Loucy (cell line): ENCODE measurements around the gene SEMA6A.

Source experiments
- H2AFZ ChIP-seq: fragments of 200-600 bp; sonication (generic); 2 replicates; pipeline ENCODE4 v1.6.0; 2016; ENCODE audit warnings: antibody characterized with exemption, mild to moderate bottlenecking, low read length, moderate library complexity
- H3F3A ChIP-seq: fragments of 200-600 bp; 2 replicates; pipeline ENCODE4 v1.6.0; 2016; ENCODE audit warnings: antibody characterized with exemption, low read depth, mild to moderate bottlenecking
- H3K27me3 ChIP-seq: fragments of 200-600 bp; sonication (generic); 2 replicates; pipeline ENCODE4 v1.6.1; 2014; ENCODE audit warnings: low read length, mild to moderate bottlenecking; ENCODE audit not compliant: insufficient read depth, poor library complexity, severe bottlenecking
- H3K36me3 ChIP-seq: fragments of 200-600 bp; sonication (generic); 2 replicates; pipeline ENCODE4 v1.6.1; 2016; ENCODE audit warnings: low read length; ENCODE audit not compliant: insufficient read depth
- H3K4me1 ChIP-seq: fragments of 200-600 bp; sonication (generic); 2 replicates; pipeline ENCODE4 v1.5.1; 2014; ENCODE audit warnings: low read length, mild to moderate bottlenecking; ENCODE audit not compliant: insufficient read depth, poor library complexity, severe bottlenecking
- H3K4me2 ChIP-seq: fragments of 200-600 bp; sonication (generic); 2 replicates; pipeline ENCODE4 v1.6.0; 2014; ENCODE audit warnings: antibody characterized with exemption, low read length, low read depth, mild to moderate bottlenecking; ENCODE audit not compliant: poor library complexity, severe bottlenecking
- H3K4me3 ChIP-seq: fragments of 200-600 bp; sonication (generic); 2 replicates; pipeline ENCODE4 v1.5.1; 2014; ENCODE audit warnings: low read length, mild to moderate bottlenecking, mixed read lengths; ENCODE audit not compliant: poor library complexity, severe bottlenecking
- H3K79me2 ChIP-seq: fragments of 200-600 bp; sonication (generic); 2 replicates; pipeline ENCODE4 v1.6.1; 2014; ENCODE audit warnings: low read length; ENCODE audit not compliant: insufficient read depth
- H3K9ac ChIP-seq: fragments of 200-600 bp; sonication (generic); 2 replicates; pipeline ENCODE4 v1.6.0; 2014; ENCODE audit warnings: mild to moderate bottlenecking, low read depth, low read length, moderate library complexity; ENCODE audit not compliant: poor library complexity, severe bottlenecking
- H3K9me2 ChIP-seq: fragments of 200-600 bp; sonication (generic); replicated peaks from 2 replicates; pipeline ENCODE4 v1.6.1; 2016; ENCODE audit warnings: low read depth, low read length, mixed read lengths
- H3K9me3 ChIP-seq: fragments of 200-600 bp; sonication (generic); 2 replicates; pipeline ENCODE4 v1.6.1; 2014; ENCODE audit warnings: mild to moderate bottlenecking, antibody characterized with exemption, low read length, low read depth; ENCODE audit not compliant: insufficient read depth
- H4K20me1 ChIP-seq: fragments of 200-600 bp; sonication (generic); 2 replicates; pipeline ENCODE4 v1.6.0; 2014; ENCODE audit warnings: antibody characterized with exemption, low read length, mild to moderate bottlenecking; ENCODE audit not compliant: insufficient read depth, poor library complexity, severe bottlenecking
- EZH2phosphoT487 ChIP-seq: fragments of 200-600 bp; IDR thresholded peaks from 2 replicates; pipeline ENCODE4 v1.6.1; 2018; ENCODE audit warnings: antibody characterized with exemption, mild to moderate bottlenecking, moderate library complexity, borderline replicate concordance
- TF ChIP-seq, protein P1 (sequence below): fragments of 200-600 bp; sonication (generic); conservative IDR thresholded peaks from 2 replicates; pipeline ENCODE4 v1.5.1; 2014; ENCODE audit warnings: mild to moderate bottlenecking, antibody characterized with exemption, low read length

The SEMA6A gene

DNA sequence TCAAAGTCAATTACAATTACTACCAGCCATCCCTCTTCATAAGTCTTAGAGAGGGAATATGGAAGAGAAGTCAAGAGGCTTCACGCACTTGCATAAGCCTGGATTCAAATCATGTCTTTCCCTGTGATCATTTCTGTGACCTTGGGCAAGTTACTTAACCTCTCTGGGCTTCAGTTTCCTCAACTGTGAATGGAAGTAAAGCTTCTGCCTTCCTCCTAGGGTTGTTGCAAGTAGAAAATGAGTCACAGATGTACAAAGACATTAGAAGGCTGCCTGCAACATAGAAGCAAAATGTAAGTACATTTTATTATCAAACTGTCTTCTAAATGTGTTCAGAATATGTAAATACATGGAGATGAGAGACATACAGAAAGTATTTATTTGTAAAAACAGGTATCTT lies 42.3 kb upstream of the SEMA6A start:
- H3K79me2 ChIP-seq: no peaks in the 10 kb centered on the region
- no peaks in the 10 kb centered on the region for H3F3A ChIP-seq
- TF ChIP-seq, protein P1, sequence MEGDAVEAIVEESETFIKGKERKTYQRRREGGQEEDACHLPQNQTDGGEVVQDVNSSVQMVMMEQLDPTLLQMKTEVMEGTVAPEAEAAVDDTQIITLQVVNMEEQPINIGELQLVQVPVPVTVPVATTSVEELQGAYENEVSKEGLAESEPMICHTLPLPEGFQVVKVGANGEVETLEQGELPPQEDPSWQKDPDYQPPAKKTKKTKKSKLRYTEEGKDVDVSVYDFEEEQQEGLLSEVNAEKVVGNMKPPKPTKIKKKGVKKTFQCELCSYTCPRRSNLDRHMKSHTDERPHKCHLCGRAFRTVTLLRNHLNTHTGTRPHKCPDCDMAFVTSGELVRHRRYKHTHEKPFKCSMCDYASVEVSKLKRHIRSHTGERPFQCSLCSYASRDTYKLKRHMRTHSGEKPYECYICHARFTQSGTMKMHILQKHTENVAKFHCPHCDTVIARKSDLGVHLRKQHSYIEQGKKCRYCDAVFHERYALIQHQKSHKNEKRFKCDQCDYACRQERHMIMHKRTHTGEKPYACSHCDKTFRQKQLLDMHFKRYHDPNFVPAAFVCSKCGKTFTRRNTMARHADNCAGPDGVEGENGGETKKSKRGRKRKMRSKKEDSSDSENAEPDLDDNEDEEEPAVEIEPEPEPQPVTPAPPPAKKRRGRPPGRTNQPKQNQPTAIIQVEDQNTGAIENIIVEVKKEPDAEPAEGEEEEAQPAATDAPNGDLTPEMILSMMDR: no peak
- no peak for TF ChIP-seq EZH2phosphoT487
- no peaks in the 10 kb centered on the region for H3K27me3 ChIP-seq
- H3K9me2 ChIP-seq: no peaks in the 10 kb centered on the region
- no peak overlapping the region for H3K4me3 ChIP-seq
- H3K4me2 ChIP-seq: no peak overlapping the region
- no peaks in the 10 kb centered on the region for H3K4me1 ChIP-seq
- no peaks in the 10 kb centered on the region for H4K20me1 ChIP-seq
- H2AFZ ChIP-seq: no peak overlapping the region
- H3K36me3 ChIP-seq: no peaks in the 10 kb centered on the region
- H3K9ac ChIP-seq: no peak overlapping the region
- H3K9me3 ChIP-seq: no peaks in the 10 kb centered on the region

DNA sequence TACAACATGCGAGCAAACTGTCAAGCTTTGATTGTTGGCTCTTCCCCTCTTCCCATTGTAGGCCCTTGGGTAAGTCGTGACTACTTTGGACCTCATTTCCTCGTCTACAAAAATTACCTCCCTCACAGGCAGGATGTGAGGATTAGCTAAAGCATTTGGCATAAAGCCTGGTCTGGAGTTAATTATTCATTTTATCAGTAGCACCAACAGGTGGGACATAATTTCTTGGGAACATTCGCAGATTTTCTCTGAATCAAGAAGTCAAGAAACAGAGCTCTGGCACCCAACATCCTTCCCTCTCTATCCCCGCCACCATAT lies 39.9 kb upstream of the SEMA6A start:
- H3K4me3 ChIP-seq: no peak overlapping the region
- H3K4me2 ChIP-seq: no peak overlapping the region
- H3K79me2 ChIP-seq: no peaks in the 10 kb centered on the region
- TF ChIP-seq EZH2phosphoT487: no peak
- TF ChIP-seq, protein P1: no peak
- H3F3A ChIP-seq: no peaks in the 10 kb centered on the region
- H3K9me3 ChIP-seq: no peaks in the 10 kb centered on the region
- no peaks in the 10 kb centered on the region for H3K36me3 ChIP-seq
- H3K9ac ChIP-seq: no peak overlapping the region
- no peaks in the 10 kb centered on the region for H3K9me2 ChIP-seq
- H4K20me1 ChIP-seq: no peaks in the 10 kb centered on the region
- H2AFZ ChIP-seq: no peak overlapping the region
- no peaks in the 10 kb centered on the region for H3K4me1 ChIP-seq
- no peaks in the 10 kb centered on the region for H3K27me3 ChIP-seq

DNA sequence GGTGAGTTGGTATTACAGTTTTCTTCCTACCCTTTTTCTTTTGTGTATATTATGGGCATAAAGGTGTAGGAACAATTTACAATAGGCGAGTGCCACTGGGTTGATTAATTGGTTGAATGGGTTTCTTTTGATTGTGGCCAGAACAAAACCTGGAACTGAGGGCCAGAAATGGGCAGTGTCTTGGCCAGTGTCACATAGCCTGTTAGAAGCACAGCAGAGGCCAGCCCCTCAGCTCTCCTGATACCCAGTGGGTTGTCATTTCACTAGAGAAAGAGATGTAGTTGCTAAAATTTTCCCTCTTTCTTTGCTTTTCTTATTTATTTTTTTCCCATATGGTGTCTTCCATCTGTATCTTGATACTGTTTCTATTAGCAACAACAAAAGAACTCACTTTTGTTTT lies 38.8 kb upstream of the SEMA6A start:
- Histone ChIP-seq H3K4me3 (no peak overlapping the region), H3K27me3 (no peaks in the 10 kb centered on the region), H3K36me3 (no peaks in the 10 kb centered on the region), H3K4me2 (no peak overlapping the region), H2AFZ (no peak overlapping the region), H3K79me2 (no peaks in the 10 kb centered on the region), H3K9ac (no peak overlapping the region), H3K9me2 (no peaks in the 10 kb centered on the region), H3K9me3 (no peaks in the 10 kb centered on the region), H4K20me1 (no peaks in the 10 kb centered on the region), H3K4me1 (no peaks in the 10 kb centered on the region), H3F3A (no peaks in the 10 kb centered on the region)
- TF ChIP-seq EZH2phosphoT487: no peak
- TF ChIP-seq, protein P1: no peak
